K562 (cell line): ENCODE data around the gene SGMS1. TPM values are rescaled to one million over a fixed set of nuclear protein-coding genes. Genes with fewer than 3 reads are reported as not detected.

Experiments used
- ATAC-seq: fragments of 200-7000 bp; cut with Tn5 transposase; 3 replicates; pipeline ENCODE4 v1.9.1; 2020; ENCODE audit warnings: moderate library complexity
- BruUV-seq: library from RNA; stranded (reverse); fragments of 400-500 nt; replicated peaks from 2 replicates; lab custom pipeline; 2021; lab: Mats Ljungman, UMichigan
- CTCF ChIA-PET: fragments of 300-600 bp; formaldehyde crosslinking; extraction: SDS; loops from one replicate; lab custom pipeline; 2021; ENCODE audit warnings: low intra/inter-chr PET ratio; lab: Yijun Ruan, JAX
- POLR2A ChIA-PET: fragments of 300-600, 350-650 bp; sonication (Branson Sonifier 250); formaldehyde crosslinking; extraction: SDS; loops from one replicate; lab custom pipeline; 2021; ENCODE audit warnings: antibody characterized with exemption, inconsistent platforms; lab: Yijun Ruan, JAX
- DNase-seq, 4 experiments: peaks; one replicate each; pipeline versions ENCODE4 v3.0.0 to v3.0.0-alpha.2; 2011 to 2018; ENCODE audit warnings: low spot score in 3 of 4, mixed read lengths in 3 of 4; ENCODE audit errors: extremely low read depth in 1 of 4
- FAIRE-seq: peaks from 2 replicates; lab custom pipeline; 2011; peaks lifted over from hg19 to GRCh38; lab: Jason Lieb, UNC
- H2AFZ ChIP-seq: 2 replicates; pipeline ENCODE4 v1.6.0; 2011; ENCODE audit warnings: low read depth, low read length, control low read depth, inconsistent platforms
- H3K27ac ChIP-seq: fragments of 200-600 bp; 3 replicates; pipeline ENCODE4 v1.8.0; 2011; ENCODE audit warnings: low read depth, mild to moderate bottlenecking, control low read depth, inconsistent platforms, low read length, moderate library complexity, mixed read lengths; ENCODE audit errors: extremely low read depth
- H3K27me3 ChIP-seq, 2 experiments: fragments of 300-600 bp in 1 of 2; 2 replicates in 1 of 2; 3 replicates in 1 of 2; pipeline versions ENCODE4 v1.6.0 to v1.8.0; 2011; ENCODE audit warnings: inconsistent platforms in 2 of 2, low read length in 2 of 2, mild to moderate bottlenecking in 1 of 2, mixed read lengths in 1 of 2, moderate library complexity in 1 of 2; ENCODE audit not compliant: control insufficient read depth in 2 of 2, insufficient read depth in 2 of 2
- H3K36me3 ChIP-seq: fragments of 300-600 bp; 3 replicates; pipeline ENCODE4 v1.8.0; 2011; ENCODE audit warnings: mild to moderate bottlenecking, low read length, inconsistent platforms; ENCODE audit not compliant: control insufficient read depth, insufficient read depth
- H3K4me1 ChIP-seq, 2 experiments: fragments of 200-600 bp in 1 of 2; replicated peaks in 1 of 2; 2 replicates in 1 of 2; 3 replicates in 1 of 2; pipeline versions ENCODE4 v1.5.1 to v1.8.0; 2011; ENCODE audit warnings: inconsistent platforms in 2 of 2, low read length in 2 of 2, mild to moderate bottlenecking in 1 of 2, mixed read lengths in 1 of 2, moderate library complexity in 1 of 2; ENCODE audit not compliant: control insufficient read depth in 2 of 2, insufficient read depth in 2 of 2
- H3K4me2 ChIP-seq: 2 replicates; pipeline ENCODE4 v1.6.1; 2011; ENCODE audit warnings: low read length, control low read depth, inconsistent platforms, mixed read lengths; ENCODE audit not compliant: insufficient read depth
- H3K4me3 ChIP-seq: fragments of 200-600 bp; sonication (generic), shearing (Covaris generic); 2 replicates; pipeline ENCODE4 v1.5.1; 2016; ENCODE audit warnings: control low read depth, inconsistent platforms
- H3K79me2 ChIP-seq: fragments of 200-600 bp; 3 replicates; pipeline ENCODE4 v1.8.0; 2011; ENCODE audit warnings: low read length, inconsistent platforms; ENCODE audit not compliant: control insufficient read depth, insufficient read depth
- H3K9ac ChIP-seq, 2 experiments: 2 replicates each; pipeline versions ENCODE4 v1.6.0 to v1.6.1; 2011; ENCODE audit warnings: low read depth in 2 of 2, low read length in 2 of 2, control low read depth in 1 of 2, inconsistent platforms in 1 of 2, mild to moderate bottlenecking in 1 of 2, mixed read lengths in 1 of 2; ENCODE audit not compliant: insufficient read depth in 1 of 2
- H3K9me1 ChIP-seq: one replicate; pipeline ENCODE4 v1.6.0; 2011; ENCODE audit warnings: inconsistent platforms, mild to moderate bottlenecking, low read length, moderate library complexity; ENCODE audit not compliant: control insufficient read depth, insufficient read depth
- H3K9me3 ChIP-seq: replicated peaks from 2 replicates; pipeline ENCODE4 v1.5.1; 2011; ENCODE audit warnings: low read depth, low read length, inconsistent platforms; ENCODE audit not compliant: control insufficient read depth, insufficient read depth
- H4K20me1 ChIP-seq: replicated peaks from 2 replicates; pipeline ENCODE4 v1.6.1; 2011; ENCODE audit warnings: low read length, inconsistent platforms, mixed read lengths; ENCODE audit not compliant: control insufficient read depth, insufficient read depth
- CEBPZ ChIP-seq: fragments of 150-350 bp; IDR thresholded peaks from 2 replicates; pipeline ENCODE4 v1.6.1; 2014; ENCODE audit warnings: low read depth, mild to moderate bottlenecking, low read length, borderline replicate concordance
- CREM ChIP-seq: IDR thresholded peaks from 2 replicates; pipeline ENCODE4 v1.6.1; 2014; ENCODE audit warnings: antibody characterized with exemption, low read depth
- CTCF ChIP-seq, 3 experiments: IDR thresholded peaks in 2 of 3; conservative IDR thresholded peaks in 1 of 3; 2 replicates each; pipeline ENCODE4 v1.5.1; 2011 to 2012; ENCODE audit warnings: low read length in 3 of 3, mild to moderate bottlenecking in 3 of 3, control low read depth in 2 of 3, improper control_type of control experiment in 1 of 3, inconsistent platforms in 1 of 3, low read depth in 1 of 3, mixed read lengths in 1 of 3, moderate library complexity in 1 of 3; ENCODE audit not compliant: insufficient read depth in 2 of 3
- ETS2 ChIP-seq: IDR thresholded peaks from 2 replicates; pipeline ENCODE4 v1.6.1; 2016; ENCODE audit warnings: borderline replicate concordance, missing genetic modification characterization, mild to moderate bottlenecking, moderate library complexity, missing compliant biosample characterization; ENCODE audit not compliant: poor library complexity, severe bottlenecking
- FOSL1 ChIP-seq: fragments of 200-800 bp; sonication (Bioruptor generic); conservative IDR thresholded peaks from 2 replicates; pipeline ENCODE4 v1.6.1; 2016; ENCODE audit warnings: missing genetic modification characterization, missing compliant biosample characterization
- HMG20B ChIP-seq: fragments of 250-450 bp; sonication (Bioruptor Pico); IDR thresholded peaks from 2 replicates; pipeline ENCODE4 v1.5.0; 2021; ENCODE audit warnings: mild to moderate bottlenecking
- PHB ChIP-seq: fragments of 250-450 bp; sonication (Bioruptor Pico); IDR thresholded peaks from 2 replicates; pipeline ENCODE4 v1.5.0; 2021
- RBBP5 ChIP-seq: fragments of 200-600 bp; sonication (generic); IDR thresholded peaks from 2 replicates; pipeline ENCODE4 v1.6.1; 2012; ENCODE audit warnings: borderline replicate concordance, mild to moderate bottlenecking, low read length, control low read depth, inconsistent platforms; ENCODE audit not compliant: insufficient read depth, poor library complexity, severe bottlenecking
- SAFB ChIP-seq: fragments of 200-400 bp; formaldehyde crosslinking; IDR thresholded peaks from 2 replicates; pipeline ENCODE4 v1.6.1; 2017; ENCODE audit warnings: low read depth, low read length, borderline replicate concordance
- SFPQ ChIP-seq: fragments of 200-400 bp; formaldehyde crosslinking; IDR thresholded peaks from 2 replicates; pipeline ENCODE4 v1.6.1; 2017; ENCODE audit warnings: mild to moderate bottlenecking, low read depth, low read length, moderate library complexity
- USF2 ChIP-seq: sonication (generic); formaldehyde crosslinking; IDR thresholded peaks from 2 replicates; pipeline ENCODE4 v1.5.0; 2020; ENCODE audit warnings: missing genetic modification reagents
- WGBS: fragments of 100-300 bp; shearing (Covaris generic); methylation state at CpG from one replicate; pipeline ENCODE4 v1.1.6; 2016; ENCODE audit warnings: low coverage, mixed read lengths; ENCODE audit not compliant: insufficient coverage; ENCODE audit errors: missing lambda C conversion rate; 5-methylcytosine and 5-hydroxymethylcytosine counted together
- in situ Hi-C: fragments of 300-500 bp; cut with MboI; formaldehyde crosslinking; loops from 4 replicates; pipeline ENCODE4 v1.15.0; 2018; ENCODE audit warnings: inconsistent platforms, mixed read lengths
- intact Hi-C: fragments of 100-400 bp; cut with micrococcal nuclease; formaldehyde crosslinking; loops from 2 replicates; pipeline ENCODE4 v1.14.2; 2022
- polyA plus RNA-seq, 8 experiments: library from polyadenylated mRNA; depleted of rRNA in 4 of 8; stranded (reverse) in 5 of 8; unstranded in 3 of 8; fragments of >200 nt; fragmentation: Nextera tagmentation in 2 of 8; fragmentation: Illumina TruSeq in 1 of 8; extraction: Ambion mirVana in 2 of 8; extraction: Trizol in 1 of 8; gene quantifications; 2 replicates each; pipeline versions ENCODE4 v1.2.1 to v1.2.3, GENCODE V29; 2011 to 2014; ENCODE audit warnings: inconsistent platforms in 1 of 8, missing spikeins in 1 of 8
- total RNA-seq, 7 experiments: library from RNA; depleted of rRNA in 6 of 7; stranded (reverse); fragments of >200 nt in 6 of 7; fragmentation: Illumina TruSeq in 2 of 7; extraction: Trizol in 2 of 7; gene quantifications; 2 replicates each; pipeline versions ENCODE4 v1.2.1 to v1.2.3, GENCODE V29; 2011 to 2021; ENCODE audit warnings: low replicate concordance in 1 of 7

Gene SGMS1
- total and polyA plus RNA-seq, 9 of the 15 experiments (the other 6 are each of a cell fraction or from before 2014, with no cell fraction given) = 22.6 to 232 (median 82.2) TPM

DNA sequence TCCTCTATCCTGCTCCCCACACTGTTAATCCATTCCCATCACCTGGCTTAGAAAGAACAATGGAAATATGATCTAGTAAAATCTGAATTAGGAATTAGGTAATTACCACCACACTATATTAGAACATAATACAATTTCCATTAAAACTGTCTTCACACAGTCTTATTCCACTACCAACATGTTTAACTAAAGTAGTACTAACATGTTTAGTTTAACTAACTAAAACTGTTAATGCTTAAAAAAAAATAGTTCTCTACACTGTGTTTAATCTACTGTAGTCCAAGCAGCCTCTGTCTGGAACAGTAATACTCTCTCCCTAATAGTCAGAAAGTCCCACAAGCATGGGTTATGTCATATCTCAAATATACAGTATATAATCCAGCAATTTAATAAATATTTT is 150.8 kb downstream of the SGMS1 start (continued):
- no peak for TF ChIP-seq SFPQ
- TF ChIP-seq, all 486 proteins: peak for 0

DNA sequence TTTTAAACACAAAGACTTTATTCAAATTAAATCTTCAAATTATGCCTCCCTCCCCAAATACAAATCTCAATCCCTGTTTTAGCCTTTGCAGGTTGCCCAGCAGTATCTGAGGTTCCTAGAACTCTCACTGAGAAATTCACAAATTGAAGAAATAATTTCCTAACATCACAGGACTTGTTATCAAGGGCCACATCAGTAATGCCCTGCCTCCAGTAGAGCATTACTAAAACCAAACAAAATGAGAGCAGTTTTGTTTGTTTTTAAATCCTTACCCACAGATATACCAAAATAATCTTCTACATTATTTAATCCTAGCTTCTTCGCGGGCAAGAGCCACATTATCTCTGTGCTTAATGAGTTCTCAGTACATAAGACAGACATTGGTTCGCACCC is 152.2 kb downstream of the SGMS1 start:
- H3K27ac ChIP-seq = no peak overlapping the region
- DNase-seq (no peak), ATAC-seq (no peak), FAIRE-seq (no peak)
- BruUV-seq = no TSS peak
- 74% methylated on average over 3 of the region's 3 CpGs for WGBS
- H3K4me3 ChIP-seq = no peak overlapping the region
- ChIA-PET POLR2A (interaction anchor here (1.1 to 1.5 kb wide), 2 partner anchors 10 to 12 kb away, joined by 3 to 6 read pairs; no protein-coding TSS in a partner anchor), CTCF (no interaction called here)
- no peak overlapping the region for H2AFZ ChIP-seq
- H3K36me3 ChIP-seq = peaks cover 2% of the 10 kb centered on the region; the same call in 1 of the 3 replicates
- peaks cover 17% of the 10 kb centered on the region; the same call in 1 of the 3 replicates for H3K79me2 ChIP-seq
- H3K9me1 ChIP-seq = no peaks in the 10 kb centered on the region
- in situ Hi-C loops (no loop called here), intact Hi-C loops (no loop called here)
- H4K20me1 ChIP-seq = no peaks in the 10 kb centered on the region
- no peaks in the 10 kb centered on the region for H3K27me3 ChIP-seq
- H3K4me2 ChIP-seq = no peak overlapping the region
- peaks cover 1% of the 10 kb centered on the region for H3K9me3 ChIP-seq
- H3K4me1 ChIP-seq = no peaks in the 10 kb centered on the region; a peak in 3 of 5 replicates
- no peak overlapping the region for H3K9ac ChIP-seq
- no peak for TF ChIP-seq CTCF (IDR thresholded peaks at IDR 0.05 in 2 of 3, conservative IDR thresholded peaks at IDR 0.05 in 1 of 3; ENCODE audit: insufficient read depth in 2 of 3, low read depth in 1 of 3, low read length in 3 of 3)
- TF ChIP-seq USF2 (CRISPR knock-in tag) = no peak
- no peak for TF ChIP-seq CREM
- no peak for TF ChIP-seq PHB
- TF ChIP-seq FOSL1 (tag) = no peak
- no peak for TF ChIP-seq CEBPZ
- TF ChIP-seq SAFB = no peak
- TF ChIP-seq ETS2 (tag) = no peak
- no peak for TF ChIP-seq RBBP5
- no peak for TF ChIP-seq HMG20B (CRISPR knock-in tag)
